ENCODE results near the gene ACTR3. TPM values are rescaled to one million over a fixed set of nuclear protein-coding genes. Genes with fewer than 3 reads are reported as not detected.

Gene ACTR3
- total and polyA plus RNA-seq, 9 donors = 41.7 to 167 (median 133) TPM

DNA sequence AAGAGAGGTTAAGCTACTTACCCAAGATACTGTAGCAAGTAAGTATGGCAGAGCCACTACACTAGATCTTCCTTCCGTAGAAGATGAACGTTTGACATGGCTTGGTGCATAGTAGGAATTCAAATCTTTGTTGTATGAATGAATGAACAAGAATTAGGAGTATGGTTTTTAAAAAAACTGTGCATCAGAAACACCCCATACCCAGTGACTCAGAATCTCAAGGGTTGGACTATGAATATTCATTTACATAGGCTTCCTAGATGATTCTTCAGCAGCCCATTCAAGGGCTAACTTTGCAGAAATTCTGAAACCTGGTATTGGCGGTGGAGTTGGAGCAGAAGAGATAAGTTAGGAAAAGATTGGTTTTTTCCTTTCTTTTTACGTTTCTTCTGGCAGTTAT lies 5.4 kb downstream of the ACTR3 start:
- intact Hi-C loops (cut with DNase I) = no loop called here
- no peak for DNase-seq
- H3K36me3 ChIP-seq = no peaks in the 10 kb centered on the region
- no peaks in the 10 kb centered on the region for H3K9me3 ChIP-seq
- peaks cover 5% of the 10 kb centered on the region for H3K4me1 ChIP-seq (ENCODE audit: insufficient read depth)
- WGBS, 3 donors = 72 to 79% (median 73%) methylated on average over 4 of the region's 4 CpGs
- no peaks in the 10 kb centered on the region for H3K27me3 ChIP-seq
- H3K4me3 ChIP-seq = no peak overlapping the region
- TF ChIP-seq, protein P1, sequence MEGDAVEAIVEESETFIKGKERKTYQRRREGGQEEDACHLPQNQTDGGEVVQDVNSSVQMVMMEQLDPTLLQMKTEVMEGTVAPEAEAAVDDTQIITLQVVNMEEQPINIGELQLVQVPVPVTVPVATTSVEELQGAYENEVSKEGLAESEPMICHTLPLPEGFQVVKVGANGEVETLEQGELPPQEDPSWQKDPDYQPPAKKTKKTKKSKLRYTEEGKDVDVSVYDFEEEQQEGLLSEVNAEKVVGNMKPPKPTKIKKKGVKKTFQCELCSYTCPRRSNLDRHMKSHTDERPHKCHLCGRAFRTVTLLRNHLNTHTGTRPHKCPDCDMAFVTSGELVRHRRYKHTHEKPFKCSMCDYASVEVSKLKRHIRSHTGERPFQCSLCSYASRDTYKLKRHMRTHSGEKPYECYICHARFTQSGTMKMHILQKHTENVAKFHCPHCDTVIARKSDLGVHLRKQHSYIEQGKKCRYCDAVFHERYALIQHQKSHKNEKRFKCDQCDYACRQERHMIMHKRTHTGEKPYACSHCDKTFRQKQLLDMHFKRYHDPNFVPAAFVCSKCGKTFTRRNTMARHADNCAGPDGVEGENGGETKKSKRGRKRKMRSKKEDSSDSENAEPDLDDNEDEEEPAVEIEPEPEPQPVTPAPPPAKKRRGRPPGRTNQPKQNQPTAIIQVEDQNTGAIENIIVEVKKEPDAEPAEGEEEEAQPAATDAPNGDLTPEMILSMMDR (IDR thresholded peaks at IDR 0.05) = no peak
- H3K27ac ChIP-seq = no peak overlapping the region

DNA sequence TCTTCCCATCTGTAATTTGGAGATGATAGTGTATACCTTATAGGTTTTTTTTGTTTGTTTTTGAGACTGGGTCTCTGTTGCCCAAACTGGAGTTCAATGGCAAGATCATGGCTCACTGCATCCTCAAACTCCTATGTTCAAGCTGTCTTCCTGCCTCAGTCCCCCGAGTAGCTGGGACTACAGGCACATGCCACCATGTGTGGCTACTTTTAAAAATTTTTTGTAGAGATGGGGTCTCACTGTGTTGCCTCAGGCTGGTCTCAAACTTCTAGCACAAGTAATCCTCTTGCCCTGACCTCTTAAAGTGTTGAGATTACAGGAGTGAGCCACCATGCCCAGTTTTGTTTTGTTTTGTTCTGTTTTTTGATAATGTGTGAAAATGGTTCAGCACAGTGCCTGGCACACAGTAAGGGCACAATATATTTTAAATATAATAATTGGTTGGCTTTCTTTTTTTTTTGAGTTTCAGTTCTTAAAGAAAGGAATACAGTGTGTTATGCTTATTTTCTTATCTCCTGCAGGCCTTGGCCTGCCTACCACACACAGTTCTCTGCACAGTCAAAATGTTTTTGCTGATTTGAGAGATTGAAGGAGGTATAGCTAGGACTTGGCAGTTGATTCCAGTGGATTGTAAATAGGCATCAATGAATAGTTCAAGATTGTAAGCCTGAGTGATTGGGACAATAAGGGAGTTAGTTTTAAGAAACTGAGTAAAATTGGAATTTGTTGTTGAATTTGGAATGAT lies 6.1 kb downstream of the ACTR3 start:
- TF ChIP-seq POLR2A (IDR thresholded peaks at IDR 0.05) = no peak
- TF ChIP-seq EP300 (IDR thresholded peaks at IDR 0.05) = no peak
- TF ChIP-seq, protein P1 (IDR thresholded peaks at IDR 0.05) = no peak
- Histone ChIP-seq H3K36me3 (no peaks in the 10 kb centered on the region), H3K4me3 (no peak overlapping the region), H3K9me3 (no peaks in the 10 kb centered on the region), H3K27ac (no peak overlapping the region), H3K27me3 (no peaks in the 10 kb centered on the region), H3K4me1 (ENCODE audit: insufficient read depth) (peaks cover 5% of the 10 kb centered on the region)
- intact Hi-C loops (cut with DNase I) = no loop called here
- WGBS, 3 donors = 50 to 81% (median 50%) methylated on average over 1 of the region's 1 CpG
- DNase-seq = no peak

DNA sequence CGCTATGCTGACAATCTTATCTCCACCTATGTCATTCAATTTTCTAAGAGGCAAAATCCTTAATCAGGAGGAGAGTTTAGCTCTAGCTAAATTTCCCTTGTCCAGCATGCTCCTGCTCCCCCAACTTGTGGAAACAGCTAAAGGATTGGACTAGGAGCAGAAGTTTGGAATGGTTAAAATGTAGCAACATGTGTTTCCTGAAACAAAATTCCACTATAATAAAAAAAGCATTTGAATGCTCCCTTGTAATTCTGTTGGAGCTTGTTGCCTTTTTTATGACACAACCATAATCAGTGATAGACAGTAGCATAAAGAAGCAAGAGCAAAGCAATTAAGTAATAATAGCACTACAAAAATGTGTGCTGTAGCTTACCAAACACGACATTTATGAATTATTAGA lies 6.9 kb downstream of the ACTR3 start:
- no peak overlapping the region for H3K4me3 ChIP-seq
- DNase-seq = no peak
- no peaks in the 10 kb centered on the region for H3K27me3 ChIP-seq
- H3K9me3 ChIP-seq = no peaks in the 10 kb centered on the region
- H3K36me3 ChIP-seq = no peaks in the 10 kb centered on the region
- no peak overlapping the region for H3K27ac ChIP-seq
- TF ChIP-seq, protein P1 (IDR thresholded peaks at IDR 0.05) = no peak
- TF ChIP-seq EP300 (IDR thresholded peaks at IDR 0.05) = no peak
- TF ChIP-seq POLR2A (IDR thresholded peaks at IDR 0.05) = no peak
- peaks cover 5% of the 10 kb centered on the region for H3K4me1 ChIP-seq (ENCODE audit: insufficient read depth)
- 21 to 30% (median 22%) methylated on average over 2 of the region's 2 CpGs for WGBS, 3 donors
- intact Hi-C loops (cut with DNase I) = no loop called here

DNA sequence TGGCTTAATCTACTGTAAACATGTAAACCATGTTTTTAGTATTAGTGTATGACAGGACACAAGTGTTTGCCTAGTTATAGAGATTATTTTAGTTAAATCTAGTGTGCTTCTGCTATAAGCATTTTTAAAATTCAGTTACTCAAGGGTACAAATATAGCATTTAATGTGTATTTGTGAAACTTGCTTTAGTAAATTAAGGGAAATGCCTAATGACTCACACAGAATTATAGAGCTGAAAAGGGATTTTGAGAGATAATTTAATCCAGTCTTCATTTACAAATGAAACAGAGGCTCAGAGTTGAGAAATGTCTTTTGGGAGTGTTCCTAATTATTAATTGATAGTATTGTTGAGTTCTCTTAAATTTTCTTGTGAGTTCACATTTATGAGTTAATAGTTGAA lies 8.2 kb downstream of the ACTR3 start:
- TF ChIP-seq, protein P1 (IDR thresholded peaks at IDR 0.05) = no peak
- TF ChIP-seq EP300 (IDR thresholded peaks at IDR 0.05) = no peak
- no peak for TF ChIP-seq POLR2A (IDR thresholded peaks at IDR 0.05)
- Histone ChIP-seq H3K27ac (no peak overlapping the region), H3K4me3 (no peak overlapping the region), H3K4me1 (ENCODE audit: insufficient read depth) (peaks cover 7% of the 10 kb centered on the region), H3K36me3 (no peaks in the 10 kb centered on the region), H3K9me3 (no peaks in the 10 kb centered on the region), H3K27me3 (no peaks in the 10 kb centered on the region)
- DNase-seq = no peak
- intact Hi-C loops (cut with DNase I) = no loop called here

Data from ovary (tissue), 9 donors.